Aorta (tissue), 5 donors: ENCODE data around the gene FGA. TPM values are rescaled to one million over a fixed set of nuclear protein-coding genes. Genes with fewer than 3 reads are reported as not detected.

Source experiments
- ATAC-seq: fragments of 200-7000 bp; cut with Tn5 transposase; one replicate; pipeline ENCODE4 v1.9.1; 2022; ENCODE audit warnings: moderate library complexity; ENCODE audit not compliant: low FRiP score
- DNase-seq, 2 donors: peaks; one replicate each; pipeline ENCODE4 v3.0.0-alpha.2; 2020
- H3K27ac ChIP-seq, 2 donors: one replicate each; pipeline ENCODE4 v1.5.1; 2013; ENCODE audit warnings: low read length in 2 of 2, mild to moderate bottlenecking in 2 of 2, moderate library complexity in 2 of 2, control low read depth in 1 of 2, inconsistent platforms in 1 of 2, low read depth in 1 of 2
- H3K27me3 ChIP-seq, 2 donors: one replicate each; pipeline ENCODE4 v1.6.1; 2013; ENCODE audit warnings: control low read depth in 1 of 2, low read length in 1 of 2, mild to moderate bottlenecking in 1 of 2, moderate library complexity in 1 of 2; ENCODE audit not compliant: insufficient read depth in 2 of 2, control insufficient read depth in 1 of 2
- H3K36me3 ChIP-seq, 2 donors: one replicate each; pipeline ENCODE4 v1.6.1; 2013; ENCODE audit warnings: control low read depth in 1 of 2, low read length in 1 of 2, mild to moderate bottlenecking in 1 of 2; ENCODE audit not compliant: insufficient read depth in 2 of 2, control insufficient read depth in 1 of 2
- H3K4me1 ChIP-seq, 2 donors: one replicate each; pipeline ENCODE4 v1.6.1; 2013; ENCODE audit warnings: low read length in 2 of 2, control low read depth in 1 of 2, mild to moderate bottlenecking in 1 of 2, moderate library complexity in 1 of 2; ENCODE audit not compliant: insufficient read depth in 2 of 2, control insufficient read depth in 1 of 2
- H3K4me3 ChIP-seq, 2 donors: one replicate each; pipeline ENCODE4 v1.5.1; 2013; ENCODE audit warnings: low read length in 2 of 2, control low read depth in 1 of 2, mild to moderate bottlenecking in 1 of 2
- H3K9me3 ChIP-seq: one replicate; pipeline ENCODE4 v1.6.1; 2013; ENCODE audit warnings: mild to moderate bottlenecking, low read length; ENCODE audit not compliant: control insufficient read depth
- WGBS, 2 donors: extraction: QIAGEN DNeasy Blood & Tissue Kit; methylation state at CpG; one replicate each; pipeline ENCODE4 v1.1.7; 2013; 5-methylcytosine and 5-hydroxymethylcytosine counted together
- intact Hi-C, 2 donors: fragments of 100-400 bp; cut with DNase I; formaldehyde crosslinking; loops; one replicate each; pipeline versions ENCODE4 v1.14.2 to v1.15.0; 2022
- polyA plus RNA-seq, 2 donors: library from polyadenylated mRNA; stranded (reverse); fragments of 200-250 nt; gene quantifications; one replicate each; pipeline ENCODE4 v1.2.3, GENCODE V29; 2013
- total RNA-seq, 2 donors: library from RNA; stranded (reverse); fragmentation: NEBNext Ultra II Directional; extraction: Animal tissue kit (Norgen Biotek cat#: 25700); gene quantifications; one replicate each; pipeline ENCODE4 v1.2.1, GENCODE V29; 2021
- donor health status: healthy with polysubstance abuse.
- donor health status: Bipolar disorder and iron deficiency.
- donor health status: DM: no; HTN: no; CAD: no.
- donor health status: DM: no; HTN: no; CAD: no.
- donor health status: DM: yes; HTN: yes; CAD: no.

Gene FGA
- total and polyA plus RNA-seq, 4 donors, result 1.8 TPM; not detected in 3

DNA sequence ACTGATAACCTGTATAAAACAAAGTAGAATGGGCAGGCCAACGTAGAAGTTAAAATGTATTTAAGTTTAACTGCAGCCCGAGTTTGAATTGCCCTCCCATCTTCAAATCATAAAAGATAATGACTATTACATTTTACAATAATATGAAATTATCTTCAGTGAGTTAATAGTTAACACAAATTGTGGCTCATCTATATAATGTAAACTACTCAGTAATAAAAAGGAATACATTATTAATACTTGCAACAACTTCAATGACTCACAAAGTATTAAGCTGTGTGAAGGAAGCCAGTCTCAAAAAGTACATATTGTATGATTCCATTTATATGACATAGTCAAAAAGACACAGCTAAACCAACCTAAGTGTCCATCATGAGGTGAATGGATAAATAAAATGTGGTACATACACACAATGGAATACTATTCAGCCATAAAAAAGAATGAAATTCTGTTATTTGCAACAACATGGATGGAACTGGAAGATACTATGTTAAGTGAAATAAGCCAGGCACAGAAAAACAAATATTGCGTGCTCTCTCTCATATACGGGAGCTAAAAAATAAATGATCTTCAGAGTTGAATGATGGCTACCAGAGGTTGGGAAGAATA, 48.2 kb downstream of the FGA start:
- H3K36me3 ChIP-seq, result peaks cover 7 to 10% of the 10 kb centered on the region in 2 donors
- no peaks in the 10 kb centered on the region for H3K4me1 ChIP-seq
- no peak overlapping the region for H3K27ac ChIP-seq
- no peaks in the 10 kb centered on the region for H3K9me3 ChIP-seq
- intact Hi-C loops, result no loop called here
- H3K27me3 ChIP-seq, result no peaks in the 10 kb centered on the region
- DNase-seq (no peak), ATAC-seq (no peak)
- H3K4me3 ChIP-seq, result no peak overlapping the region
- WGBS, 2 donors, result 93 to 95% methylated on average over 4 of the region's 4 CpGs

Other genes with a start within 250 kb of the FGA start
- gene DCHS2, start 98.9 kb downstream of the FGA start, total RNA-seq, result under 1 TPM; 0.03 to 0.06 TPM
- under 1 TPM in 1 of 2 donors, not detected in 1; 0.08 TPM for gene DCHS2, start 98.9 kb downstream of the FGA start, polyA plus RNA-seq
- gene PLRG1, start 40.3 kb downstream of the FGA start, total RNA-seq, result 10 to 100 TPM; 59.0 to 61.6 TPM
- 10 to 100 TPM; 21.7 to 46.3 TPM for gene PLRG1, start 40.3 kb downstream of the FGA start, polyA plus RNA-seq
- not detected for gene FGB, start 27.7 kb downstream of the FGA start, total RNA-seq
- 1 to 10 TPM in 1 of 2 donors, not detected in 1; 1.9 TPM for gene FGB, start 27.7 kb downstream of the FGA start, polyA plus RNA-seq
- under 1 TPM in 1 of 2 donors, not detected in 1; 0.87 TPM for gene FGG, start 21.9 kb upstream of the FGA start, total RNA-seq
- gene FGG, start 21.9 kb upstream of the FGA start, polyA plus RNA-seq, result 1 to 10 TPM in 1 of 2 donors, not detected in 1; 2.0 TPM
- gene LRAT, start 153.3 kb upstream of the FGA start, total RNA-seq, result under 1 TPM in 1 of 2 donors, not detected in 1; 0.27 TPM
- under 1 TPM in 1 of 2 donors, not detected in 1; 0.50 TPM for gene LRAT, start 153.3 kb upstream of the FGA start, polyA plus RNA-seq
- not detected for gene RBM46, start 190.5 kb upstream of the FGA start, total RNA-seq
- not detected for gene RBM46, start 190.5 kb upstream of the FGA start, polyA plus RNA-seq